ENCODE results near the gene OR2AK2.

DNA sequence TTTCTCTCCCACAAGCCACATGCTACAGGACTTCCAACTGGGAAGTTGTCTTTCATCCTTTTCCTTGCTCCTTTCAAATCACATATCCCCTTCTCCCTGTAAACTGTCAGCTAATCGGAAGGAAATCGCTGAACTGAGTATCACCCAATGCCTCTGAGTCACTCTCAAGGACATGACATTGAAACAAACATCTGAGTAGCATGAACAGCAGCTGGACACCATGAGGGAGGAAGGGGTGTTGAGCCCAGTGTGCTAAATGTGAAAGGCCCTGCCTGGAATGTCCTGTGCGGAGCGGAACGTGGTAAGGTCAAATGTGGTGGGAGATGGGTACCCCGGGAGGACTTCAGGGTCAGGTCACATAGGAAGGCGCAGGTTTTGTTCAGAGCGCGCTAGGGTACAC lies 40.2 kb upstream of the OR2AK2 start, which contains the start of gene OR2AJ1:
- TF ChIP-seq, protein P1, sequence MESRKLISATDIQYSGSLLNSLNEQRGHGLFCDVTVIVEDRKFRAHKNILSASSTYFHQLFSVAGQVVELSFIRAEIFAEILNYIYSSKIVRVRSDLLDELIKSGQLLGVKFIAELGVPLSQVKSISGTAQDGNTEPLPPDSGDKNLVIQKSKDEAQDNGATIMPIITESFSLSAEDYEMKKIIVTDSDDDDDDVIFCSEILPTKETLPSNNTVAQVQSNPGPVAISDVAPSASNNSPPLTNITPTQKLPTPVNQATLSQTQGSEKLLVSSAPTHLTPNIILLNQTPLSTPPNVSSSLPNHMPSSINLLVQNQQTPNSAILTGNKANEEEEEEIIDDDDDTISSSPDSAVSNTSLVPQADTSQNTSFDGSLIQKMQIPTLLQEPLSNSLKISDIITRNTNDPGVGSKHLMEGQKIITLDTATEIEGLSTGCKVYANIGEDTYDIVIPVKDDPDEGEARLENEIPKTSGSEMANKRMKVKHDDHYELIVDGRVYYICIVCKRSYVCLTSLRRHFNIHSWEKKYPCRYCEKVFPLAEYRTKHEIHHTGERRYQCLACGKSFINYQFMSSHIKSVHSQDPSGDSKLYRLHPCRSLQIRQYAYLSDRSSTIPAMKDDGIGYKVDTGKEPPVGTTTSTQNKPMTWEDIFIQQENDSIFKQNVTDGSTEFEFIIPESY (IDR thresholded peaks at IDR 0.05; ENCODE audit: borderline replicate concordance, low read depth): no peak
- TF ChIP-seq TEAD4 (IDR thresholded peaks at IDR 0.05; ENCODE audit: borderline replicate concordance, insufficient read depth) (no peak), NRF1 (IDR thresholded peaks at IDR 0.05; ENCODE audit: low read depth, low read length) (no peak), TAF1 (IDR thresholded peaks at IDR 0.05; ENCODE audit: borderline replicate concordance, low read depth, low read length) (no peak), ELF1 (IDR thresholded peaks at IDR 0.05) (no peak), RAD21 (IDR thresholded peaks at IDR 0.05; ENCODE audit: low read length) (no peak), EP300 (IDR thresholded peaks at IDR 0.05; ENCODE audit: borderline replicate concordance in 1 of 2, low read depth in 1 of 2, low read length in 1 of 2) (no peak), RFX5 (IDR thresholded peaks at IDR 0.05; ENCODE audit: low read length) (no peak), CHD2 (IDR thresholded peaks at IDR 0.05; ENCODE audit: low read length, partially characterized antibody) (no peak), EZH2phosphoT487 (IDR thresholded peaks at IDR 0.05; ENCODE audit: borderline replicate concordance, low read depth) (no peak), POLR2AphosphoS5 (IDR thresholded peaks at IDR 0.05; ENCODE audit: low read depth, low read length) (no peak), FOXM1 (IDR thresholded peaks at IDR 0.05; ENCODE audit: low read depth) (no peak)
- TF ChIP-seq, protein P2, sequence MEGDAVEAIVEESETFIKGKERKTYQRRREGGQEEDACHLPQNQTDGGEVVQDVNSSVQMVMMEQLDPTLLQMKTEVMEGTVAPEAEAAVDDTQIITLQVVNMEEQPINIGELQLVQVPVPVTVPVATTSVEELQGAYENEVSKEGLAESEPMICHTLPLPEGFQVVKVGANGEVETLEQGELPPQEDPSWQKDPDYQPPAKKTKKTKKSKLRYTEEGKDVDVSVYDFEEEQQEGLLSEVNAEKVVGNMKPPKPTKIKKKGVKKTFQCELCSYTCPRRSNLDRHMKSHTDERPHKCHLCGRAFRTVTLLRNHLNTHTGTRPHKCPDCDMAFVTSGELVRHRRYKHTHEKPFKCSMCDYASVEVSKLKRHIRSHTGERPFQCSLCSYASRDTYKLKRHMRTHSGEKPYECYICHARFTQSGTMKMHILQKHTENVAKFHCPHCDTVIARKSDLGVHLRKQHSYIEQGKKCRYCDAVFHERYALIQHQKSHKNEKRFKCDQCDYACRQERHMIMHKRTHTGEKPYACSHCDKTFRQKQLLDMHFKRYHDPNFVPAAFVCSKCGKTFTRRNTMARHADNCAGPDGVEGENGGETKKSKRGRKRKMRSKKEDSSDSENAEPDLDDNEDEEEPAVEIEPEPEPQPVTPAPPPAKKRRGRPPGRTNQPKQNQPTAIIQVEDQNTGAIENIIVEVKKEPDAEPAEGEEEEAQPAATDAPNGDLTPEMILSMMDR (IDR thresholded peaks at IDR 0.05): no peak
